ENCODE data around the gene POLQ. TPM values are rescaled to one million over a fixed set of nuclear protein-coding genes. Genes with fewer than 3 reads are reported as not detected.

The POLQ gene
- total and polyA plus RNA-seq, 9 of the 15 experiments (the other 6 are each of a cell fraction or from before 2014, with no cell fraction given) = 1.5 to 19.0 (median 8.8) TPM

DNA sequence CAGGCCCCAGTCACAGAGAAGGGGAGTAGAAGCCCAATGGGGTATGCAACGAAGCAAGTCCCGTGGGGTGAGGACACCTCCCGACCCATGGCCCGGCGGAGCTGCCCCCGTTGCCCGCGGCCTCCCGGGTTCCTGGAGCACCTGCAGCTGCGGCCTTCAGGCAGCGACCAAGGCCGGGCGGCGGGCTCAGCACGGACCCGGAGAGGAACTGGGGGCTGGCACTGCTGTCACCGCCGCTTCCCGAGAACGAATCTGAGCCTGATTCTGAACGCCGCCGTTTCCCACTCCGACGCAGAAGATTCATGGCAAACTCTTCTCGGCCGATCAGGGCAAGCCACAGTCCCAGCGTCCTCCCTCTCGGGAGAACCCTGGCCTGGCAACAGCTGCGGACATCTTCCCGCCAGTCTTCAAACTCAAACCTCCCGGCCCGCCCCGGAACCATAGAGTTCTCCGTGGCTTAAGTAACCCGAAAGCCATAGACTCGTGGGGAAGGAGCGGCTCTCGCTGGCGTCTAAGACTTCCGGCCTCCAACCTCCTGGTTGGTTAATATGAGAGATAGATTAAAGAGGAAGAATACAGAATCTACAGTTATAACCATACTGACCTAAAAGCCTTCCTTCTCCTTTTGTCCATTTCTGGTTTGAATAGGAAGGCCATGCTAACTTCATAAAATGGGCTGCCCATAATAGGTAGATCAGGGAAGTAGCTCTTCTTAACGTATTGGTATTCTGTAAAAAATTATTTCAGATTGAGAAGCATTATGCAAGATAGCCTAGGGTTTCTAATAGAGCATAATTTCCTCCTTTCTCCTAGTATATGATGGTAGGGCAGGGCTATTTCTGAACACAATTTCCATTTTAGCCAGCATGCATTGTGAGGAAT lies at the start of gene POLQ (continued):
- TF ChIP-seq TFE3 (CRISPR knock-in tag; IDR thresholded peaks at IDR 0.05) = no peak
- TF ChIP-seq, protein P1, sequence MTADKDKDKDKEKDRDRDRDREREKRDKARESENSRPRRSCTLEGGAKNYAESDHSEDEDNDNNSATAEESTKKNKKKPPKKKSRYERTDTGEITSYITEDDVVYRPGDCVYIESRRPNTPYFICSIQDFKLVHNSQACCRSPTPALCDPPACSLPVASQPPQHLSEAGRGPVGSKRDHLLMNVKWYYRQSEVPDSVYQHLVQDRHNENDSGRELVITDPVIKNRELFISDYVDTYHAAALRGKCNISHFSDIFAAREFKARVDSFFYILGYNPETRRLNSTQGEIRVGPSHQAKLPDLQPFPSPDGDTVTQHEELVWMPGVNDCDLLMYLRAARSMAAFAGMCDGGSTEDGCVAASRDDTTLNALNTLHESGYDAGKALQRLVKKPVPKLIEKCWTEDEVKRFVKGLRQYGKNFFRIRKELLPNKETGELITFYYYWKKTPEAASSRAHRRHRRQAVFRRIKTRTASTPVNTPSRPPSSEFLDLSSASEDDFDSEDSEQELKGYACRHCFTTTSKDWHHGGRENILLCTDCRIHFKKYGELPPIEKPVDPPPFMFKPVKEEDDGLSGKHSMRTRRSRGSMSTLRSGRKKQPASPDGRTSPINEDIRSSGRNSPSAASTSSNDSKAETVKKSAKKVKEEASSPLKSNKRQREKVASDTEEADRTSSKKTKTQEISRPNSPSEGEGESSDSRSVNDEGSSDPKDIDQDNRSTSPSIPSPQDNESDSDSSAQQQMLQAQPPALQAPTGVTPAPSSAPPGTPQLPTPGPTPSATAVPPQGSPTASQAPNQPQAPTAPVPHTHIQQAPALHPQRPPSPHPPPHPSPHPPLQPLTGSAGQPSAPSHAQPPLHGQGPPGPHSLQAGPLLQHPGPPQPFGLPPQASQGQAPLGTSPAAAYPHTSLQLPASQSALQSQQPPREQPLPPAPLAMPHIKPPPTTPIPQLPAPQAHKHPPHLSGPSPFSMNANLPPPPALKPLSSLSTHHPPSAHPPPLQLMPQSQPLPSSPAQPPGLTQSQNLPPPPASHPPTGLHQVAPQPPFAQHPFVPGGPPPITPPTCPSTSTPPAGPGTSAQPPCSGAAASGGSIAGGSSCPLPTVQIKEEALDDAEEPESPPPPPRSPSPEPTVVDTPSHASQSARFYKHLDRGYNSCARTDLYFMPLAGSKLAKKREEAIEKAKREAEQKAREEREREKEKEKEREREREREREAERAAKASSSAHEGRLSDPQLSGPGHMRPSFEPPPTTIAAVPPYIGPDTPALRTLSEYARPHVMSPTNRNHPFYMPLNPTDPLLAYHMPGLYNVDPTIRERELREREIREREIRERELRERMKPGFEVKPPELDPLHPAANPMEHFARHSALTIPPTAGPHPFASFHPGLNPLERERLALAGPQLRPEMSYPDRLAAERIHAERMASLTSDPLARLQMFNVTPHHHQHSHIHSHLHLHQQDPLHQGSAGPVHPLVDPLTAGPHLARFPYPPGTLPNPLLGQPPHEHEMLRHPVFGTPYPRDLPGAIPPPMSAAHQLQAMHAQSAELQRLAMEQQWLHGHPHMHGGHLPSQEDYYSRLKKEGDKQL (CRISPR knock-in tag; IDR thresholded peaks at IDR 0.05; ENCODE audit: borderline replicate concordance) = no peak
- no peak for TF ChIP-seq MCM3 (IDR thresholded peaks at IDR 0.05)
- TF ChIP-seq, protein P2, sequence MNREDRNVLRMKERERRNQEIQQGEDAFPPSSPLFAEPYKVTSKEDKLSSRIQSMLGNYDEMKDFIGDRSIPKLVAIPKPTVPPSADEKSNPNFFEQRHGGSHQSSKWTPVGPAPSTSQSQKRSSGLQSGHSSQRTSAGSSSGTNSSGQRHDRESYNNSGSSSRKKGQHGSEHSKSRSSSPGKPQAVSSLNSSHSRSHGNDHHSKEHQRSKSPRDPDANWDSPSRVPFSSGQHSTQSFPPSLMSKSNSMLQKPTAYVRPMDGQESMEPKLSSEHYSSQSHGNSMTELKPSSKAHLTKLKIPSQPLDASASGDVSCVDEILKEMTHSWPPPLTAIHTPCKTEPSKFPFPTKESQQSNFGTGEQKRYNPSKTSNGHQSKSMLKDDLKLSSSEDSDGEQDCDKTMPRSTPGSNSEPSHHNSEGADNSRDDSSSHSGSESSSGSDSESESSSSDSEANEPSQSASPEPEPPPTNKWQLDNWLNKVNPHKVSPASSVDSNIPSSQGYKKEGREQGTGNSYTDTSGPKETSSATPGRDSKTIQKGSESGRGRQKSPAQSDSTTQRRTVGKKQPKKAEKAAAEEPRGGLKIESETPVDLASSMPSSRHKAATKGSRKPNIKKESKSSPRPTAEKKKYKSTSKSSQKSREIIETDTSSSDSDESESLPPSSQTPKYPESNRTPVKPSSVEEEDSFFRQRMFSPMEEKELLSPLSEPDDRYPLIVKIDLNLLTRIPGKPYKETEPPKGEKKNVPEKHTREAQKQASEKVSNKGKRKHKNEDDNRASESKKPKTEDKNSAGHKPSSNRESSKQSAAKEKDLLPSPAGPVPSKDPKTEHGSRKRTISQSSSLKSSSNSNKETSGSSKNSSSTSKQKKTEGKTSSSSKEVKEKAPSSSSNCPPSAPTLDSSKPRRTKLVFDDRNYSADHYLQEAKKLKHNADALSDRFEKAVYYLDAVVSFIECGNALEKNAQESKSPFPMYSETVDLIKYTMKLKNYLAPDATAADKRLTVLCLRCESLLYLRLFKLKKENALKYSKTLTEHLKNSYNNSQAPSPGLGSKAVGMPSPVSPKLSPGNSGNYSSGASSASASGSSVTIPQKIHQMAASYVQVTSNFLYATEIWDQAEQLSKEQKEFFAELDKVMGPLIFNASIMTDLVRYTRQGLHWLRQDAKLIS (CRISPR knock-in tag; IDR thresholded peaks at IDR 0.05) = no peak
- TF ChIP-seq ZBTB11 (CRISPR knock-in tag; IDR thresholded peaks at IDR 0.05) = no peak
- no peak for TF ChIP-seq BRF1 (IDR thresholded peaks at IDR 0.05; ENCODE audit: borderline replicate concordance, extremely low read depth, insufficient read length)
- no peak for TF ChIP-seq ZNF174 (CRISPR knock-in tag; IDR thresholded peaks at IDR 0.05)
- TF ChIP-seq MCM2 (IDR thresholded peaks at IDR 0.05; ENCODE audit: low read depth) = no peak
- TF ChIP-seq CXXC5 (CRISPR knock-in tag; IDR thresholded peaks at IDR 0.05) = no peak; the same call in 1 of the 2 replicates
